ENCODE measurements around the gene TMOD1. TPM values are rescaled to one million over a fixed set of nuclear protein-coding genes. Genes with fewer than 3 reads are reported as not detected.

TMOD1 gene
- total RNA-seq, 4 donors from 2014 or later, result 30.0 to 47.0 (median 36.0) TPM

DNA sequence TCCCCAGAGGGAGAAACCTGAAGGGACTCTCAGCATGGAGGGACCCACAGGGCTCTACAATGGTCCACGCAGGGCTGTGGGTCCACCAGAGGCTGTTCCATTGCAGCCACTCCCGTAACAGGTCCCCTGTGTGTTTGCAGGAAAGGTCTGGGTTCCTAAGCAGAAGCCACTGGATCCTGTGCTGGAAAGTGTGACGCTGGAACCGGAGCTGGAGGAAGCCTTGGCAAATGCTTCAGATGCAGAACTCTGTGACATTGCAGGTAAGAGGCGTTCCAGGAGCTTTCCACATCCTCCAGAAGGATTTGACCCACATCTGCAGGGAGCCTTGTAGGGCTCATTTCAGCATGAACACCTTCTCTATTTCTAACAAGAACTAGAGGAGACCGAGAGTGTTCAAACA lies 51.7 kb downstream of the TMOD1 start:
- no peak overlapping the region for H3K4me3 ChIP-seq
- 76 to 83% methylated on average over 5 to 6 of the region's 6 CpGs for WGBS, 2 donors
- no peaks in the 10 kb centered on the region for H3K27me3 ChIP-seq
- H3K4me1 ChIP-seq, result peaks cover 0 to 36% (median 20%) of the 10 kb centered on the region in 4 donors
- peaks cover 0 to 6% (median 0%) of the 10 kb centered on the region in 4 donors for H3K9me3 ChIP-seq
- no peak for TF ChIP-seq EP300 (IDR thresholded peaks at IDR 0.05)
- DNase-seq (ENCODE audit: low spot score in 2 of 2), result no peak
- H3K36me3 ChIP-seq, result peaks cover 0 to 6% (median 0%) of the 10 kb centered on the region in 3 donors
- peak overlapping the region in 1 of 4 donors; percentile 96 for H3K27ac ChIP-seq

DNA sequence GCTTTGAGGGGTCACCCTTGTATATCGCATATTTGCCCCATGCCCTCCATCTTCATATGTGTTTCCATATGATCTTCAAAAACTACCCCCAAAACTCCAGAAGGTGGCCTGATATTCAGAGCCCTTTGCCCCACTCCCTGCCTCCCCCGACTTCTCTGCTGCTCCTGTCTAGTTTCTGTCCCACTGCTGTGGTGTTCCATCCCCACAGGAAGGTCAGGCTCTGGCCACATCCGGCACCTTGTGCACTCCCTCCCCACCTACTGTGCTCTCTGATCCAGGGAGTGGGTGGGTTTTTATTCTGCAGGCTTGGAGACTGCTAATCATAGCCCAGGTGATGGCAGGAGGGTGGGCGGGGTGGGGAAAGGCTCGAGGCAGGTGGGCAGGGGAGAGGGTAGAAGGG lies 52.4 kb downstream of the TMOD1 start:
- H3K9me3 ChIP-seq, result peaks cover 0 to 4% (median 0%) of the 10 kb centered on the region in 4 donors
- peaks cover 0 to 4% (median 0%) of the 10 kb centered on the region in 3 donors for H3K36me3 ChIP-seq
- no peak for TF ChIP-seq EP300 (IDR thresholded peaks at IDR 0.05)
- TF ChIP-seq POLR2A (IDR thresholded peaks at IDR 0.05), result no peak
- TF ChIP-seq, protein P1, sequence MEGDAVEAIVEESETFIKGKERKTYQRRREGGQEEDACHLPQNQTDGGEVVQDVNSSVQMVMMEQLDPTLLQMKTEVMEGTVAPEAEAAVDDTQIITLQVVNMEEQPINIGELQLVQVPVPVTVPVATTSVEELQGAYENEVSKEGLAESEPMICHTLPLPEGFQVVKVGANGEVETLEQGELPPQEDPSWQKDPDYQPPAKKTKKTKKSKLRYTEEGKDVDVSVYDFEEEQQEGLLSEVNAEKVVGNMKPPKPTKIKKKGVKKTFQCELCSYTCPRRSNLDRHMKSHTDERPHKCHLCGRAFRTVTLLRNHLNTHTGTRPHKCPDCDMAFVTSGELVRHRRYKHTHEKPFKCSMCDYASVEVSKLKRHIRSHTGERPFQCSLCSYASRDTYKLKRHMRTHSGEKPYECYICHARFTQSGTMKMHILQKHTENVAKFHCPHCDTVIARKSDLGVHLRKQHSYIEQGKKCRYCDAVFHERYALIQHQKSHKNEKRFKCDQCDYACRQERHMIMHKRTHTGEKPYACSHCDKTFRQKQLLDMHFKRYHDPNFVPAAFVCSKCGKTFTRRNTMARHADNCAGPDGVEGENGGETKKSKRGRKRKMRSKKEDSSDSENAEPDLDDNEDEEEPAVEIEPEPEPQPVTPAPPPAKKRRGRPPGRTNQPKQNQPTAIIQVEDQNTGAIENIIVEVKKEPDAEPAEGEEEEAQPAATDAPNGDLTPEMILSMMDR (IDR thresholded peaks at IDR 0.05), result no peak
- no peaks in the 10 kb centered on the region for H3K27me3 ChIP-seq
- H3K27ac ChIP-seq, result peak overlapping the region in 1 of 4 donors; percentile 96
- DNase-seq (ENCODE audit: low spot score in 2 of 2), result no peak
- H3K4me3 ChIP-seq, result no peak overlapping the region
- 87 to 89% methylated on average over 5 of the region's 5 CpGs for WGBS, 2 donors
- peaks cover 0 to 43% (median 26%) of the 10 kb centered on the region in 4 donors for H3K4me1 ChIP-seq

DNA sequence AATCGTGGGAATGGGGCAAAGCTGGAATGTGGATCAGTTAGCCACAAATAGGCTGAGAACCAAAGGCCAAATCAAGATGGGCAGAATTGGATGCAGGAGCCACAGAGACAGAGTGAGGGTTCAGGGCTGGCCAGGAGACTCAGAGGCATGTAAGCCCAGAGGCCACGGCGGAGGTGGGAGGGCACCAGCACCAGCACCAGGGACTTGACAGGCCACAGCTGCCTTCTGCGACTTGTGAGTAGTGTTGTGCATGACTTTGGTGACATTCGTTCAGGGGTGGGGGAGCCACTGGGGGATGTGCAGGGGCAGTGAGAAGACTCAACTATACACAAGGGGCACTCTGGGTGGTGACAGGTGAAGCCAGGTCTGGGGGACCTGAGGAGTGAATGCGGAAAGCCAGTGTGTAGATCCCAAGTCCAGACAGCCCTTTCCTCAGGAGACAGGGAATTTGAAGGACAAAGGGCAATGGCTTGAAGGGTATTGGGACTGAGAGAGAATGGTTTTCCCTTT lies 53.2 kb downstream of the TMOD1 start:
- no peak overlapping the region for H3K4me3 ChIP-seq
- 84% methylated on average over 6 of the region's 6 CpGs for WGBS, 2 donors
- peak overlapping the region; percentile 35 to 96 (median 79) for H3K27ac ChIP-seq
- peaks cover 0 to 48% (median 29%) of the 10 kb centered on the region in 4 donors for H3K4me1 ChIP-seq
- no peak for DNase-seq (ENCODE audit: low spot score in 2 of 2)
- H3K27me3 ChIP-seq, result no peaks in the 10 kb centered on the region
- TF ChIP-seq, protein P1 (IDR thresholded peaks at IDR 0.05), result no peak
- TF ChIP-seq POLR2A (IDR thresholded peaks at IDR 0.05) (no peak), EP300 (IDR thresholded peaks at IDR 0.05) (no peak)
- no peaks in the 10 kb centered on the region for H3K9me3 ChIP-seq
- no peaks in the 10 kb centered on the region for H3K36me3 ChIP-seq

DNA sequence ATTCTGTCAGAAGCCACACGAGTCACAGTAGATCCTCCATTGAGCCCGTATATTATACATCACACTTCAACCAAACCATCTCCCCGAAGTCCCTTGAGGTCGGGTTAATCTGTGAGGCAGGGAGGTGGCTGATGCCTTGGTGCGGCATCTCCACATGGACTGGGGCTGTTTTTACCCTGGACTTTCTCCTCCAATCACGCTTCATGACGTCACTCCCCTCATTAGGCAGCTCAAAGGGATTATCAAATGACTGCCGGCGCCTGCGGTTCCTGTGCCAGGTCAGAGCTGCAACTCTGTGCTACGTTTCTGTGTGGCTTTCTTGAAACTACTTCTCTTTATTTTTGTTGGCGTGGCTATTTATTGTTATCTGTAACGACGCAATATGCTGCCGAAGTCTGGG lies 53.7 kb downstream of the TMOD1 start:
- H3K4me3 ChIP-seq, result no peak overlapping the region
- DNase-seq (ENCODE audit: low spot score in 2 of 2), result peak; percentile 74 to 88
- H3K36me3 ChIP-seq, result no peaks in the 10 kb centered on the region
- H3K4me1 ChIP-seq, result peaks cover 0 to 48% (median 29%) of the 10 kb centered on the region in 4 donors
- H3K9me3 ChIP-seq, result no peaks in the 10 kb centered on the region
- H3K27me3 ChIP-seq, result no peaks in the 10 kb centered on the region
- TF ChIP-seq EP300 (IDR thresholded peaks at IDR 0.05), result peak in 1 of 2 donors; percentile 84
- TF ChIP-seq POLR2A (IDR thresholded peaks at IDR 0.05), result peak in 1 of 2 donors; percentile 36
- TF ChIP-seq, protein P1 (IDR thresholded peaks at IDR 0.05), result no peak
- peak overlapping the region; percentile 70 to 96 (median 91) for H3K27ac ChIP-seq
- 55 to 69% methylated on average over 15 of the region's 15 CpGs for WGBS, 2 donors

DNA sequence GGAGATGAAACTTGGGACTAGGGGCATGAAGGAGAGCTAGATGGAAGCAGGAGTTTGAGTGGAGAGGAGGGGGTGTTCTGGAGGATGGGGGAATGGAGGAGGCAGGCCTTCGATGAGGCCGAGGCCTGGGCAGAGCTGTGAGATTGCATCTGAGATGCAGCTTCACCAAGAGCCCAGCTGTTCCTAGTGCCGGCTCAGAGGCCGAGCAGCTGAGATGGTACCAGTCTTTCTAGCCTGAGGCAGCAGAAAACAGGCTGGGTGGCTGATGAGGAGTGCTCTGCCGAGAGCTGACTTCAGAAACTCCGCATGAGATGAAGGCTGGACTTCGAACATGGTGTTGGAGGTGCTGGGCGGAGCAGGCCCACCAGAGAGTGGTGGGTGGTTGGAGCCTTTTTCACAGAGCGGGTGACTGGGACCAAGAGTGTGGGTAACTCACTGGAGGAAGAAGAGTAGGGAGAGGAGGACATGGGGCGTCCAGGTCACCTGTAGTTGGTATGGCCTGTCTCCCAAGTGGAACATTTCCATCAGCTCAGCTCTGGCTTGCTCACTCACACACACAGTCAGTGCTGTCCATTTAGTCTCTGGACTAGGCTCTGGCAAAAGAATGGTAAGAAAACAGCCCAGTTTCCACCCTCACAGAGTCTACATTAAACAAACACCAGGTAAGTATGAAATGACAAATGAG lies 54.7 kb downstream of the TMOD1 start:
- Histone ChIP-seq H3K9me3 (no peaks in the 10 kb centered on the region), H3K27me3 (no peaks in the 10 kb centered on the region), H3K27ac (peak overlapping the region; percentile 70 to 96 (median 91)), H3K4me3 (no peak overlapping the region), H3K36me3 (no peaks in the 10 kb centered on the region), H3K4me1 (peaks cover 0 to 54% (median 29%) of the 10 kb centered on the region in 4 donors)
- WGBS, 2 donors, result 91 to 95% methylated on average over 10 of the region's 10 CpGs
- TF ChIP-seq, protein P1 (IDR thresholded peaks at IDR 0.05), result no peak
- TF ChIP-seq POLR2A (IDR thresholded peaks at IDR 0.05) (no peak), EP300 (IDR thresholded peaks at IDR 0.05) (no peak)
- no peak for DNase-seq (ENCODE audit: low spot score in 2 of 2)
